GM18499 (cell line): ENCODE measurements around the gene PCBP3.

Experiments used
- ATAC-seq: cut with Tn5 transposase; IDR thresholded peaks from one replicate; pipeline ENCODE4 v1.9.1; 2021; ENCODE audit warnings: moderate number of reproducible peaks; ENCODE audit not compliant: insufficient read depth, unreplicated experiment

Gene PCBP3

DNA sequence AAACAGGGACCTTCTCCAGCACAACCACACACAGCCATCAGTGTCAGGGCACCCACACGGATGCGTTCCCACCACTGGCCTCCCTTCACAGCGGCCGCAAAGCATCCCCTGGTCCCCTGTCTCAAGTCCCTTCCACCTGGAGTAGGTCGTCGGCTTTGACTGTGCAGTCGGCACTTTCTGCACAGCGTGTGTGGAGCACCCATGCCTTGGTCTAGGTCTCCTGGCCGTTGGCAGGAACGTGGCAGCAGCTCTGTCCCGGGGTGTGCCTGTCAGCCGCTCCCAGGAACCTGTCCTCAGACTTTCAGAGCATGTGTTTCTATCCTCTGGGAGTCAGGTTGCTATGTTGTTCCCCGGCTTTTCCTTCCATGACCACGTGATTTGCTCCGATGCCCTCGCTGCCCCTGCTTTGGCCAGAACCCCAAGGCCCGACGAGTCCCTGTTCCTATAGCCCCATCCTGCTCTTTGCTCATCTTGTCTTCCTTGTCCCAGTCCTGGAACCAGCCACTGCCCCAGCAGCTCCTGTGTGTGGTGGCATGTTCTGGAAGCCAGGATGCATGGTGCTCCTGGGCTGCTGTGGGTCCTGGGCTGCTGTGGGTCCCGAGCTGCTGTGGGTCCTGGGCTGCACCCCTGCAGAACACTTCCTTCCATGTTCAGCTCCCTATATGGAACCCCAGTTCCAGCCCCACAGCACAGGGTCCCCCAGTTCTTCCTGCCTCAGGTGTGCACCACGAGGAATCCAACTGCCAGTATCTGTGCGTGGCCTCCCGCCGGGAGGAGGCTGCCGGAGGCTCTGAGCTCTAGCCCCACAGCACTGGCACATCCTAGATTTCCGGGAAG is 253.9 kb downstream of the PCBP3 start:
- ATAC-seq = no peak

DNA sequence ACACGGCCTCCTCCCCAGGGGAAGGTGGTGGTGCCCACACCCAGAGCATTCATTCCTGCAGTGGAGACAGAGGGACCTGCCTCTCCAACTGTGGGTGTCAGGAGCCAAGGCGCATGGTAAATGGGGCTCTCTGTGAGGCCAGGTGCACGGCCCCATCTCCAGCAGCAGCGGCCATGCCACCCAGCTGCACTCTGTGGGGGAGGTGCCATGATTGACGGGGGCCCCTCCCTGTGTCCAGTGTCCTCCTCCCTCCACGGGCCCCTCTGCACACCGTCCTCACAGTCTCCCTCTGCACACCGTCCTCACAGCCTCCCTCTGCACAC is 254.5 kb downstream of the PCBP3 start:
- no peak for ATAC-seq

DNA sequence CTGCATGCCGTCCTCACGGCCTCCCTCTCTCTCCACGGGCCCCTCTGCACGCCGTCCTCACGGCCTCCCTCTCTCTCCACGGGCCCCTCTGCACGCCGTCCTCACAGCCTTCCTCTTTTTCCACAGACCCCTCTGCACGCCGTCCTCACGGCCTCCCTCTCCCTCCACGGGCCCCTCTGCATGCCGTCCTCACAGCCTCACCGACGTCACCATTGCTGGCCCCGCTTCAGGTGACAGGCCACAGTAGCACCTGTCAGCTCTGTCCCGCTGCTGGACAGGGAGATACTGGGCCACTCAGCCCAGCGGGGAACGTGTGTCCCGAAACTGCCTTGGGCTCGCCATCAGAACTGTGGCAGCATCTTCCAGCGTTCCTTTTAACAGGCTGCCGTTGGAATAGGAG is 255.3 kb downstream of the PCBP3 start:
- no peak for ATAC-seq

DNA sequence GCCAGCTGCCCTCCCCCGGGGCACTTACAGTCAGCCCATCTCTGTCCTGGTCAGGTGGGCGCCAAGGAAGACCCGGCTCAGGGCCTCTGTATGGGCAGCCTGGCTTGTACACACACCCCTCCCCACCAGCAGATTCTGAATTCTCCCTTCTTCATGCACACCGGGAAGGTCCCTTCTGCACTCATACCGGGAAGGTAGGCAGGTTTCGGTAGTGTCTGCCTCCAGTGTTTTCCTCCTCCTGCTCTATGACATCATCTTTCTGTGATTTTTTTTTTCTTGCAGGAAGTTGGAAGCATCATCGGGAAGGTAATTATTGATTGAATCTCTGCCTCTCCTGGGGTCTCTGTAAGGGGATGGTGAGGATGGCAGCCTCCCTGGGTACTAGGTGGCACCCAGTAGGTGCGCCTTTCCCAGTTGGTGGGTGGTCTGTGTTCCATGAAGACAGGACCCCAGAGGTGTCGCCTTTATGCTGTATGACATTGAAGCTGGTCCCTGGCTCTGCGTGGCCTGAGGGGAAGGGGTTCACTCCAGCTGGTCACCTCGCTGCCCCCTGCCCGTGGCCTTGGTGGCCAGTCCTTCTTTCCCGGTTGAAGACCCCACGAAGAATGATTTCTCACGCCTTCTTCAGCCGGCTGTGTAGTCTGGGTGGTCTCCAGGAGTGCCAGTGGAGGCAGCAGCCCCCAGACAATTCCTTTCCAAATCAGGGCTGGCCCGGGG is 255.9 kb downstream of the PCBP3 start:
- ATAC-seq = no peak

DNA sequence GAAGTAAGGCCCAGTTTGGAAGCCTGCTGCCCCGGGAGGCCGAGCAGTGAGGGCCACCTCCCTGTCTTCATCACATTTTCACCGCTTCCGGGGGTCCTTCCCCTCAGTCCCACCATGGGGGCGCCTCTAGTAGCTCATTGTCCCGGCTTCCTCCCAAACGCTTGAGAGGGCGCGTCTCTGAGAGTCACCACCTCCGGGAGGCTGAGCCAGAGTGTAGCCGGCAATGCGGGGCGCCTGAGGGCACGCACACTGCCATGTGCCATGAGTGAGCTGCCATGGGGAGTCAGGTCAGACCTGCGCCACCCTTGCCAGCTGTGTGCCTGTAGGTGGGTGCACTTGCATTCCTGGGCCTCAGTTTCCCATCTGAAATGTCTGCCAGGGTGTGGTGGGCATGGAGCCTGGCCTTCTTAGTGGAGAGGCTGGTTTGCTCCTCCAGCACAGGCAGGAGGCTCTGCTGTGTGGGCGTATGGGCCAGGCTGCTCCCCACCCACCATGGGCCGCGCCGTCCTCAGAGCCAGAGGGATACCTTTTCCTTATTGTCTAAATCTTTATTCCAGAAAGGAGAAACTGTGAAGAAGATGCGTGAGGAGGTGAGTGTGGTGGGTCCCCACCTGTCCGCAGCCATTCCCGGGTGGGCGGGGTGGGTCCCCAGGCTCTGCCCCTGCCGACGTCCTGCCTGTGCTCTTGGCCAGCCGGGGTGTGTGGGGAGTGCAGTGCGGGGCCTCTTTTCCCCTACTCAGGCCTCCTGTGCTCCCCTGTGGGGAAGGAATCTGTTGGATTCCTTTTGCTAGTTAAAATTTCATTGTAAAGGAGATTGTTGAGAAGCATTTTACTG is 256.7 kb downstream of the PCBP3 start:
- no peak for ATAC-seq

DNA sequence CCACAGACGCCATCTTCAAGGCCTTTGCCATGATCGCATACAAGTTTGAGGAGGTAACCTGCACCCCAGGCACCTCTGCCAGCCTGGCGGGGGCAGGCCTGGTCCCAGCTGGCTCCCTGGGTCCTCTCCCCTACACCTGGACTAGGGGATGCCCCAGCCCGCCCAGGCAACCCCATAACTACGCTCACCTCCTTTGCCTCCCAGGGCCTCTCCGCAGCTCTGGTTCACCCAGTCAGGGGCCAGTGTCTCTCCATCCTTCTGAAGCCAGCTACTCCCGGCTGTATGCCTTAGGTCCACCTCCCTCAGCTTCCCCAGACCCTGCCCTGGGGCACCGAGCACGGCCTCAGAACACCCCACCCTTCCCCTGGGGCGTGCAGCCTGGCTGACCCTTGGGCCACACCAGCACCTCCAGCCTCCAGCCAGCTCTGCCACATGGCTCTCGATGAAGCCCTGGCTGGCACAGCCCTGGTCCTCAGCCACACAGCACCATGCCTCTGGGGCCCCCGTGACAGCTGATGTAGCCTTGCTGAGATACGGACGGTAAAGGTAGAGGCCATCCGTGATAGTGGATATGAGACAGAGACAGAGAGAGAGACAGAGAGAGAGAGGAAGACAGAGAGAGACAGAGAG is 257.7 kb downstream of the PCBP3 start:
- ATAC-seq = no peak

DNA sequence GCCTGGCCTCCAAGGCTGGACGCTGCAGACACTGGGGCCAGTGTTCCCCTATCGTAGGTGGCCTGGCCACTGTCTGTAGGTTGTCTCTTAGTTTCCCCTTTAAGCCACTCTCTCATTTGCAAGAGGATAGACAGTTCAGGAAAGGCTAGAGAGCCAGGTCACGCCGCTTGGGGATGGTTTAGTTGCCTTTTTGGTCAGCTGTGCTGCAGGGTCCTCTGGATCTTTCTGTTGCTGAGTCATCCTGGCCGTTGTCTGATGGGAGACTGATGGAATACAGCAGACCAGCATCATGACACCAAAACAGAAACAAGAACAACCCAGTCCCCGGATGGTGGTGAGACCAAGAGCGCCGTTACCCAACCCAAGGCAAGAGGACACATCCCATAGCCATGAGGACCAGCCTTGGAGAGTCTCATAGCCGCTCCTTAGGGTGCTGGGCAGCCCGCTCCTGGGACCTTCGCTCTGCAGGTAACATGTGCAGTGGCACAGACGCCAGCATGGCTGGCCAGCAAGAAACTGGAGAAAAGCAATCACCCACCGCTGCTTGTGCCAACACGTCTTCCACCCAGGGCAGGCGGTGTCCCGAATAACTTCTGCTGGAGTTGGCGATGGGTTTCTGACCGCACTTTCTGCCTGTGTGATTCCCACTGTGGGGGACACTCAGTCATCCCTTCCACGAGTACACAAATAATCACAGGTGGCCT is 258.9 kb downstream of the PCBP3 start:
- ATAC-seq = no peak

DNA sequence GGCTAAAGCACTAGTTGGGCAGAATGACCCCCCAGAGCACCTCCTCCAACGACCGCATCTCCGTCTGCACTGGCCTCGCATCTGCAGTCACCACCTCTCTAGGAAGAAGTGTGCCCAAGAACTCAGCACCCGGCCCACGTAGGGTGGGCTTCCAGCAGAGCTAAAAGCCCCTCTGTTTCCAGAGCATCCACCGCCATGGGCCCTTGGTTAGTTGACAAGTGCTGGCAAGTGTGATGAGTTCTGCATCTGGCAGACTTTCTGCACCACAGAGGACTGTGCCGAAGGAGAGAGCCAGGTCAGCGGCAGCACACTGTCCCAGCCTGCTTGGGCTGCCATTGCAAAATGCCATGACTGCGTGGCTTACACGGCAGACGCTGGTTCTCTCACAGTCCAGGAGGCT is 261.7 kb downstream of the PCBP3 start:
- ATAC-seq = no peak

DNA sequence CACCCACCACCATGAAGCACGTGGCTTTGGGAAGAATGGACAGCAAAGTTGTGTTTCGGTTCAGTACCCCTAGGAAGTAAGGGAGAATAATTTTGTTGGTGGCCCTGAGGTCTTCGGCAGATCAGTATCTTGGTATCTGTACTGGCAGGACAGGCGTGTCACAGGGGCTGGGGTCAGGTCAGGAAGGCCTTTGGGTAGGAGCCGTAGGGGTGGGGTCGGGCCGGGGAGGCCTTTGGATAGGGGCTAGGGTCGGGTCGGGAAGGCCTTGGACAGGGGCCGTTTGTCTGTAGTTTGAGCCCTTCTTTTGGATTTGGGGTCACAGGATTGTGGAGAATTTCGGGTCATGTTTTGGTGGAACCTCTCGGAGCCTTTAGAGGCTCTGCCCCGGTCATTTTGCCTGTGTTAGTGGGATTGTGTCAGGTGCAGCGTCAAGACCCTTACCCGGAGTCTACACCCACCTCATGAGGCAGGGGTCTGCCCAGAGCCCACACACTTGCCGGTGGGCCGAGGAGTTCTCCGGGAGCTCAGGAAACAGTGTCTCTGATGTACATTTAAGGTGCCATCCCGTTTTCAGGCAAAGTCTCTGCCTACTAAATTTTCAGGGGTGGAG is 262.8 kb downstream of the PCBP3 start:
- ATAC-seq = no peak

DNA sequence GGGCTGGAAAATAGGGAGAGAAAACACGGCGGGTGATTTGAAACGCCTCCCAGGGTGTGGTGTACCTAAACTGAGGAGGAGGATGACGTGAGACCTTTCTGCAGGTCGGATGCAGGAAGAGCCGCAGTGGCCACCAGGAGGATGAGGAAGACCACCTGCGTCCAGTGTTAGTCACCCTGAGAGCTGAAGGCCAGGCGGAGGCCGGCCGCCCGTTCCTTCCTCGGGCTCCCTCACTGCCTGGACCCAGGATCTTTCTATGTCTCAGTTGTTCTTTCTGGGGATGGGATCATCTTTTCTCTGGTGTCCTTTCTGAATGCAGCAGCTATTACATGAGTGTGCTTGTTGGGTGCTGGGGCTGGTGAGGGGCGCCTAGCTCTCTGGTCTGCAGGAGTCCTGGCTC is 263.3 kb downstream of the PCBP3 start:
- no peak for ATAC-seq

DNA sequence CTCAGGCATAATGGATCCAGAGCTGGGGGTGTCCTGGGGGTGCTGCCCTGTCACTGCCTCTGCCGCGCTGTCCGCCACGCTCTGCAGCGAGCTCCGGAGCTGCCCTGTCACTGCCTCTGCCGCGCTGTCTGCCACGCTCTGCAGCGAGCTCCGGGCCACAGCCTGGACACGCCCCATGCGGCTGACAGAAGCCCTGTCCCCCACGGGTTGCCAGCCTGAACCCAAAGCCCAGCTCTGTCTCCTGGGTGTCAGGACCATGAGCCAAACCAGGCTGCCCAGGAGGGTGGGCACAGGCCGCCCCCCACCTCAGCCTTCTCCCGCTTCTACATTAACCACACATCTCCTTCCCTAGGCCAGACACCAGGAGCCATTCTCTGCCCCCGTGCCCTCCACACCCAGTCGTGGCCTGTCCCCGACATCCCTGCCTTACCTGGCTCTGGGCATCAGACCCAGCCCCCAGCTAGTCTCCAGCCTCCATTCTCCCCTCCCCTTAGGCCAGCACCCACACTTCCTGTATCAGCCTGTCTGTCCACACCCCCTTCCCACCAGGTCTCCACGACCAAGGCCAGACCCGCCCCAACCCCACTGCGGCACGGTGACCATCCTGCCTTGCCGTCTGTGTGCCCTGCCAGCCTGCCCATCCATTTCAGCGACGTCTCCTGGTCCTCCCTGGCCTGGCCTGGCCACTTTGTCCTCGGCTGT is 265.2 kb downstream of the PCBP3 start:
- no peak for ATAC-seq

DNA sequence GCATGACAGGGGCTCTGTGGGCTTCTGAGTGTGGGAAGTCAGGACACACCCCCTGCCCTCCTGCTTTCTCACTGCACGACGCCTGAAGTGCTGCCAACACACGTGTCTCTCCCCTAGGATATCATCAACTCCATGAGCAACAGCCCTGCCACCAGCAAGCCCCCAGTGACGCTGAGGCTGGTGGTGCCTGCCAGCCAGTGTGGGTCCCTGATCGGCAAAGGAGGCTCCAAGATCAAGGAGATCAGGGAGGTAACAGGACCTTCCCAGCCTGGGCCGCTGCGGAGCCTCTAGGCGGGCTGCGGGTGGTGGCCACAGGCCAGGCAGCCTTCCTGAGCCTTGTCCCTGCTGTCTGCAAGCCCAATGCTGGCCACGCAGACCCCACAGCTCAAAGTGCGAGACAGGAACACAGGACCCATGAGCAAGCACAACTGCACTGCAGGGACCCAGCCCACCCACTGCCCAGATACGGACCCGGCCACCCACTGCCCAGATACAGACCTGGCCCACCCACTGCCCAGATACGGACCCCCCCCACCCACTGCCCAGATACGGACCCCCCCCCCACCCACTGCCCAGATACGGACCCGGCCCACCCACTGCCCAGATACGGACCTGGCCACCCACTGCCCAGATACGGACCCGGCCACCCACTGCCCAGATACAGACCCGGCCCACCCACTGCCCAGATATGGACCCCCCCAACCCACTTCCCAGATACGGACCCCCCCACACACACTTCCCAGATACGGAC is 265.9 kb downstream of the PCBP3 start:
- no peak for ATAC-seq

DNA sequence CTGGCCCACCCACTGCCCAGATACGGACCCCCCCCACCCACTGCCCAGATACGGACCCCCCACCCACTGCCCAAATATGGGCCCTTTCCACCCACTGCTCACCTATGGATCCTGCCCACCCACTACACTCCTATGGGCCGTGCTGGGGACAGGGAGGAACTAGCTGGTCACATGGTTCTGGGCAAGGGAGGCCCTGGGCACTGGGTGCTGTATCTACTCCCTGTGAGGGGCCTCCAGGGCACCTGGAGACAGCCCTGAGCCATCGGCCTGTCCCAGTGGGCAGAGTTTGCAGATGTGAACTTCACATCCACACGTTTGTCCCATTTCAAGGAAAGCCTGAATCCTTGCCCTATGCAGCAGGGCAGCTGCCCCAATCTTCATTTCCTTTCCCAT is 266.6 kb downstream of the PCBP3 start:
- no peak for ATAC-seq

DNA sequence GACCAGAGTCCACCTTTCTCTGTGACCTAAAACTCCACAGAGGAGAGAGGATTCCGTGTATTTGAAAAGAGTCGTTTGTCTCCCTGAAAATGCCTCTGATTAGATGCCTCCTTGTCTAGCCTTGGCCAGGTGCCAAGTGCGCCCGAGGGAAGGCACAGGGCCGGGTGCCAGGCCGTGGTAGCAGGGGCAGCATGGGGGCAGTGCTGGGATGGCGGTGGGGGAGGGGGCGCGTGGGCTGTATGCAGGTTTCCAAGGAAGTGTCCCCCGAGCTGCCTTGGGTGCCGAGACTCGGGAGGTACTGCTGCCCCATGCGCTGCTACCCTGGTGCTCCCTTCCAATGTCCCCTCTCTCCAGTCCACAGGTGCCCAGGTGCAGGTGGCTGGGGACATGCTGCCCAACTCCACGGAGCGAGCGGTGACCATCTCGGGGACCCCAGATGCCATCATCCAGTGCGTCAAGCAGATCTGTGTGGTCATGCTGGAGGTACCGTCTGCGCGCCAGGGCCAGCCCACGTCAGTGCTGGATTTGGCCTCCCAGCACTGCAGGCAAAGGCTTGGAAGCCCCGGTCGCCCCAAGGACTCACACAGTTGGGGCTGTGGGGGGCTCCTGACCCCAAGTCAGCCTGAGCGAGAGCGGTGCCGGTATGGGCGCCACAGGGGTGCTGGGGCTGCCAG is 267.2 kb downstream of the PCBP3 start:
- no peak for ATAC-seq

DNA sequence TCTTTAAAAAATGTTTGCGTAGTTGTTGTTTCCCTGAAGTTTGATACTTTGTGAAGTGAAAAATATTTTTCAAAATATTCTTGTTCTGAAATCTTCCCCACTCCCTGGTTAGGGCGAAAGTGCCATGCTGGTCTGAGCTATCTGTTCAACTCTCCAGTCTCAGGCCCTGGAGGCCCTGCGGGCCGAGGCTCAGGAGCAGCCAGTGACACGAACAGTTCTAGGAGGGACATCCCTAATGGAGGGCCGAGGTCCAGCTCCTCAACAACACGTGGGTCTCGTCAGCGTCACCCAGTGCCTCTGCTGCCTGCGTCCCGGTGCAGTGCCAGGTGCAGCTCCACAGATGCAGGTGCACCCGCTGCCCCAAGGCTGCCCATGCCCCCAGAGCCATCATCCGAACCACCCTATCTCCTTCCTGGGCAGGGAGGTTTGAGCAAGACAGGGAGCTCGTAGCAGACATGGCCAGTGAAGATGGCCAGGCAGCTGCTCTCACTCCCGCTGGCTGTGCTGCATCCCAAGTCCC is 268.3 kb downstream of the PCBP3 start:
- no peak for ATAC-seq

DNA sequence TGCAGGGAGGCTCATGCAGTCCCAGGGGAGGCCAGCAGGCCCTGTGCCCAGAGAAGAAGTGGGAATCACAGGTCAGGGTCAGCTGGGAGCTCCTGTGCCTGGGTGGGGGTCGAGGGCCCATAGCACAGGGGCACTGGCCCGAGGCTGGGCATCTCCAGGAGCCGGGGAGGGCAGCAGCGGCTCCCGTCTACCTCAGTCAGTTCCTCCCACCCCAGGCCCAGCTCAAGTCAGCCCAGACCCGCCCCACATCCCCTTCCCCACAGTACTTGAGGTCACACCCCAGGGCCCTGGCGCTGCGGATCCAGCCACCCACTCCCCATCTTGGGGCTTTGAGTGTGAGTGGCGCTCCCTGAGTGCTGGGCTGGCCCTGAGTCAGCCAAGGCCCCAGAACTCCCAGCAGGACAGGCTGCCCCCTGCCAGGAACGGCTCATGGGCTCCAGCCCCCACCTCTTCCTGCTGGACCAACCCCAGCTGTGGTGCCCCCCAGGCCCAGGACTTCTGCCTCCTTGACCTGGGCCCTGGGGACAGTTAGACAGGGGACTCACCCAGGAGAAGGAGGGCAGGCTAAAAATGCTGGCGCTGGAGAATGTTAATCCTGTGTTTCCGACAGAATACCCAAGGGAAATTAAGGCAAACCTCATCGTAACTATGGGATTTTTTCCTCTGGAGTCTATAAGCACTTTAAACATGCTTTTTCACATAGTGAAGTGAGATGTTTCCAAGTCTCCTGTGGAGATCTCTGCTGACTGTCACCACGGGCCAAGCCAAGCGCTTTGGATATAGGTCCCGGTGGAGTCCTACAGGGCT is 269.3 kb downstream of the PCBP3 start:
- no peak for ATAC-seq

DNA sequence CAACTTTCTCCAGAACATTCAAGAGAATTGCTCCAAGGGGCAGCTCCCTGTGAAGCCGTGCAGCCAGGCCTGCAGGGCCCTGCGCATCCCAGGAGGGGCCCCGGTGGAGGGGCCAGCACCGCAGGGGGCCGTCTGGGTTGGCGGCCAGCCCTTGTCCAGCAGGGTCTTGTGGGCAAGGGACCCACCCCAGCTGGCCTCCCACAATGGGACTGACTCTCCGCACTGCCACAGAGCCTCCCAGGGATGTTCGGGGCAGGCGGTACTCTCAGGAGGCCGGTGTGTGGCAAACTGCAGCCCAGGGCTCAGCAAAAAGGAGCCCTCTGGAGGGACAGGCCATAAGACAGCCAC is 269.9 kb downstream of the PCBP3 start:
- no peak for ATAC-seq
